Uterus (tissue), 2 donors: Measurements from ENCODE around the gene KCNJ13.

ENCODE experiments used
- CTCF ChIP-seq, 4 experiments: fragments of 200-600 bp in 2 of 4; fragments of 450-650 bp in 2 of 4; sonication (generic) in 2 of 4; IDR thresholded peaks; one replicate each; pipeline ENCODE4 v1.5.1; 2016 to 2019; ENCODE audit warnings: antibody characterized with exemption in 4 of 4, mild to moderate bottlenecking in 2 of 4, moderate library complexity in 1 of 4
- POLR2A ChIP-seq, 2 donors: fragments of 450-650 bp; IDR thresholded peaks; one replicate each; pipeline ENCODE4 v1.6.1; 2016; ENCODE audit warnings: antibody characterized with exemption in 2 of 2, mild to moderate bottlenecking in 1 of 2, moderate library complexity in 1 of 2

- TF ChIP-seq CTCF (IDR thresholded peaks at IDR 0.05) (no peak), POLR2A (IDR thresholded peaks at IDR 0.05) (no peak)
These were observed 18.6 kb upstream of the KCNJ13 start for GRCh38 chr2:232794981-232795380.
